Activated gamma-delta T cell treated with Interleukin-2 at 50 U/mL for 16 hours (primary cell): ENCODE results near the gene CCDC81.
"Not testable (repeated sequence)": the region's sequence is repeated elsewhere in the genome, so short reads cannot be mapped to it uniquely, and the experiment has no call there.

ENCODE experiments used
- DNase-seq: peaks from one replicate; pipeline ENCODE4 v3.0.0-alpha.2; 2020

CCDC81 gene

GRCh38 chr11:86390487-86390886 lies 15.8 kb downstream of the CCDC81 start:
- DNase-seq: no peak

GRCh38 chr11:86395061-86395551 lies 20.4 kb downstream of the CCDC81 start:
- no peak for DNase-seq

GRCh38 chr11:86396396-86396795 lies 21.7 kb downstream of the CCDC81 start:
- no peak for DNase-seq

GRCh38 chr11:86397351-86397750 lies 22.7 kb downstream of the CCDC81 start:
- no peak for DNase-seq

- DNase-seq: no peak
Measured at GRCh38 chr11:86398106-86398505, 23.4 kb downstream of the CCDC81 start.

- no peak for DNase-seq
Measured at GRCh38 chr11:86403458-86403857, 28.8 kb downstream of the CCDC81 start.

- DNase-seq: no peak
Measured at GRCh38 chr11:86408845-86409244, 34.2 kb downstream of the CCDC81 start.

- DNase-seq: no peak
Measured at GRCh38 chr11:86414032-86414431, 39.3 kb downstream of the CCDC81 start.

- no peak for DNase-seq
Measured at GRCh38 chr11:86415026-86415425, 40.3 kb downstream of the CCDC81 start.

GRCh38 chr11:86416494-86416893 lies 41.8 kb downstream of the CCDC81 start:
- no peak for DNase-seq

GRCh38 chr11:86416951-86417350 lies 42.3 kb downstream of the CCDC81 start:
- DNase-seq: not testable (repeated sequence)

GRCh38 chr11:86418106-86418505 lies 43.4 kb downstream of the CCDC81 start:
- DNase-seq: no peak

- DNase-seq: no peak
Measured at GRCh38 chr11:86418513-86418912, 43.8 kb downstream of the CCDC81 start.

GRCh38 chr11:86418917-86419316 lies 44.2 kb downstream of the CCDC81 start:
- no peak for DNase-seq

GRCh38 chr11:86421946-86422345 lies 47.3 kb downstream of the CCDC81 start:
- DNase-seq: no peak

GRCh38 chr11:86422371-86422770 lies 47.7 kb downstream of the CCDC81 start:
- no peak for DNase-seq

- not testable (repeated sequence) for DNase-seq
Measured at GRCh38 chr11:86423488-86423887, 48.8 kb downstream of the CCDC81 start.

- no peak for DNase-seq
Measured at GRCh38 chr11:86427441-86427840, 52.8 kb downstream of the CCDC81 start.

- no peak for DNase-seq
Measured at GRCh38 chr11:86431258-86431657, 56.6 kb downstream of the CCDC81 start.

GRCh38 chr11:86433361-86434095 lies 58.8 kb downstream of the CCDC81 start:
- DNase-seq: not testable (repeated sequence)

GRCh38 chr11:86435711-86436110 lies 61.0 kb downstream of the CCDC81 start:
- DNase-seq: no peak

GRCh38 chr11:86438685-86439084 lies 64.0 kb downstream of the CCDC81 start:
- no peak for DNase-seq

- no peak for DNase-seq
Measured at GRCh38 chr11:86440305-86440716, 65.6 kb downstream of the CCDC81 start.

- DNase-seq: no peak
Measured at GRCh38 chr11:86440843-86441242, 66.2 kb downstream of the CCDC81 start.

- no peak for DNase-seq
Measured at GRCh38 chr11:86442420-86442819, 67.7 kb downstream of the CCDC81 start.
